HG02588 (cell line): Measurements from ENCODE around the gene PLAC8.
"Not testable (repeated sequence)": the region's sequence is repeated elsewhere in the genome, so short reads cannot be mapped to it uniquely, and the experiment has no call there.

Experiments
- ATAC-seq: cut with Tn5 transposase; IDR thresholded peaks from one replicate; pipeline ENCODE4 v1.9.1; 2021; ENCODE audit warnings: mild to moderate bottlenecking, moderate library complexity; ENCODE audit not compliant: unreplicated experiment

Gene PLAC8, protein sequence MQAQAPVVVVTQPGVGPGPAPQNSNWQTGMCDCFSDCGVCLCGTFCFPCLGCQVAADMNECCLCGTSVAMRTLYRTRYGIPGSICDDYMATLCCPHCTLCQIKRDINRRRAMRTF

DNA sequence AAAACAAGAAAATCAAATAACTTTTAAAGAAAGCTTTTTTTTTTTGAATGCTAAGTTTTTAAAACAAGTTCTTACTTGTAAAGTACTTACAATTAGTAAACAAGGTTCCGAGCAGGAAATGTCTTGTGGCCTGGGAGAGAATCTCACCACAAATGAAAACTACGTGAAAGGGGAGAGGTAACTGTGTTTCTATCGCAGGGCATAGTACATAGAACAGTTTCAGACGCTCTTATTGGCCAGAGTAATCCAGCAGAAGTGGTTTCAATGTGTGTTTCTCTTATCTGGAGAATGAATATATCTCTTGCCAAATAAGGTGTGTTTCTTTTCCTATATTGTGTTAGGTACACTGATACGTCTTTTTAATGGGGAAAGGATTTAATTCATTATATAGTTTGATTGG is at the start of gene PLAC8:
Gene PLAC8 (minus strand): TSS at position 154 of the 400 bp plus-strand sequence. CDS start 6,808 bp downstream, outside the sequence.
- peak; percentile 40 for ATAC-seq

DNA sequence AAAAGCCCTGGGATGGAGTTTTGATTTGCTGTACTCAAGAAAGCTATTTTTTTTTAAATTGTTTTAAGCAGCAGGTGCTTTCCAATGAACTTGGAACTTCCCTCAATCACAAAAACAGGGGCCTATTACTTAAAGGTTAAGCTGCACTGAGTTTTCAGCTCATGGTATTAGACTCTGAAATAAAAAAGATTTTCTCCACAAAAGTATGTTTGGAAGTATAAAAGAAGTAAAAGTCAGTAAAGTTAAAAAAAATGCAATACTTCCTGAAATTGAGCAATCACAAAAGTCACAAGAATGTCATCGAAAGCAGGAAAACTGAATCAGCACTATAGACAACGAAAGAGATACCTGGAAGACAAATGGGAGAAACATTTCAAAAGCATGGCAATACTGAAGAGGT is 38.9 kb upstream of the PLAC8 start:
- no peak for ATAC-seq

DNA sequence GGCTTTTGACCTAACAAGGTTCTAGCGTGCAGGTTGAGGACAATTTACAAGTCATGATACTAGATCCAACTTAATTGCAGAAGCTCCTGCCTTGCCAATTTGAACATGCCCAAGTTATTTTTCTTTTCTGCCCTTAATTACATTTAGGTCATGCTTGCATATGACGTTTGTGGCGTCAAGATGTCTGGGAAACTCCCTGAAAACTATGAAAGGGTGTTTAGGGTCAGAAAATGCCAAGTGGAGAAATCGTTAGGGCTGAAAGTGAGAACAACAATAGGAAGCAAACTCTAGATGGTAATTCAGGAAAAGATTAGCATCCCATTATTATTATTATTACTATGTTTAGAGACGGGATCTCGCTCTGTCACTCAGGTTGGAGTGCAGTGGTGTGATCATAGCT is 38.2 kb upstream of the PLAC8 start:
- ATAC-seq = no peak

DNA sequence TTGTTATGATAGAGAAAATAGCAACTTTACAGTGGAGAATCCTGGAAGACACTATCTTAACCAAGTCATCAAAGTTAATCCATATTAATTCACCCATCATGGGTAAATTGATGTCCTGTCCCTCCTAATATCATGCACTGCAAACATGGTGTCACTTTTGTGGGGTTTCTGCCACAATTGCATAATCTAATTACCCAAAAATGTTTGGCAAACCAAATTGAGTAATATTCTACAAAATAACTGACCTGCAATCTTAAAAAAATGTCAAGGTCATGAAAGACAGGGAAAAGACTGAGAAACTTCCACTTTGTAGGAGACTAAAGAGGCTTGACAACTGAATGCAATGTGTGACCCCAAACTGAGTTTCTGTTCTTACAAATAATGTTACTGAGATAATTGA is 37.1 kb upstream of the PLAC8 start:
- no peak for ATAC-seq

DNA sequence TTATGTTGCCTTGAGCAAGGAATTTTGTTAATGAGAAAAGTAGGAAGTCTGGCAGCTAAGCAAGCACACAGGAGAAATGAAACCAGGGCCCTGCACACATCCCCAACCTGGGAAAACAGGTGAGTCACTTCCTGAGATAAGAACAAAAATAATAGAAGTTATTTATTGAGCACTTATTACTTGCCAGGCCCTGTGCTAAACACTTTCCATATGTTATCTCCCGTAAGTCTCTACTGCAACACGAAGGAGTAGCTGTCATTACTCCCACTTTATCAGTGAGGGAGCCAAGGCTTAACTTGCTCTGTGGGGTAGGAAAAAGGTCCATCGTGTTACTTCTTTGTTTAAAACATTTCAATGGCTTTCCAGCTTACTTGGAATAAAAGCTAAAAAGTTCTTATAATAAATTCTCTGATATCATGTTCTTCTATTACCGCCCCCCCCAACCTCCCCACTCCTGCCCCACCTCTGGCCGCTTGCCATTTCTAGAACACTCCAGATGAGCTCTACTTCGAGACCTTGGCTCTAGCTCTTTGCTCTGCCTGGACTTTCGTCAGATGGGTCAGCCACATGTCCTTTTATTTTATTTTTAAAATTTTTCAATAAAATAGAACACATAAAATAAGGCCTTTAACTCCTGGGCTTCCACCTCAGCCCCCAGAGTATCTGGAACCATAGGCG is 36.3 kb upstream of the PLAC8 start:
- ATAC-seq = no peak

DNA sequence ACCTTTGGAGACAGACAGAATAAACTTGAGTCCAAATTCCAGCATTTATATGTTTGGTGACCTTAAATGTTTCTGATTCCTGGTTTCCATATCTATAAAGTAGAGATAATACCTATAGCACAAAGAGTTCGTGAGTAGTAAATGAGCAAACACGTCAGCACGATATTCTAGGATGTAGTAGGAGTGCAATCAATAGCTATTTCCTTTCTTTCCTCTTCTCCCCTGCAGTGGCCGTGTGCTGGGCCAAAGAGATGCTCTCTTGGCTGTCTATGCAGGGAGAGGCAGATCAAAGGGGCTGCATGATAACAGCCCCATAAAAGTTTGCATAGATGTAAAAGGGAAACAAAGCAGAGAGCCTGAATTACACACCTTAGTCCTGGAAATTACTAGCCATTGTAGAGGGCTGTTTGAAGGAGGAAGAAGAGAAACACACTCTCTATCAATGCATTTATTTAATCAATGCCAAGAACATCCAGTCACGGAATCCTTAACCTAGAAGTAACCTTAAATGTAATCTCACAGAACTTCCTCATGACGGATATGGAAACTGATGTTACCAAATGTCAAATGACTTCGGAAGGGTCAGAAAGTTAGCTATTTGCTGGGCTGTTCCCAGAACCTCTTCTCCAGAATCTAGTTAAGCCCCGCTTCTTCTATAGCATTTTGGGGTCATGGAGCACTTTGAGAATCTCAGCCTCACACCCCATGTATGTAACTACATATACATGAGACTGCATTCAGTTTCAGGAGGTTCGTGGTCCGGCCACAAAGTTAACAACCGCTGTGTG is 35.5 kb upstream of the PLAC8 start:
- no peak for ATAC-seq

DNA sequence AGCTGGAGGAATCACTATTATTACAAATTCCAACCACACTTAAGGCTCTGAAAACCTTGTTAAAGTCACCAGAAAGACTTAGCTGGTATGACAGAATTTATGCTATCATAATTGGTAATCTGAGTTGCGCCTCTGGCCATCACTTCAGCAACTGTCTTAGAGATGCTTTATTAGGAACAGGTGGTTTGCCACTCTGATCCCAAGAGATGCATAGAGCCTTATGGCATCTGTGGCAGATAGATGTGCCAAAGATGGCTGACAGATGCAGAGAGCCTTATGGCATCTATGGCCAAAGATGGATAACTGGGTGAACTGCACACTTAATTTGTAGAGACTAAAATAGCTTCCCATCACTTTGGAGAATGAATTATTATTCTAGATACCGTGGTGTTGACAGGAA is 32.3 kb upstream of the PLAC8 start:
- no peak for ATAC-seq

DNA sequence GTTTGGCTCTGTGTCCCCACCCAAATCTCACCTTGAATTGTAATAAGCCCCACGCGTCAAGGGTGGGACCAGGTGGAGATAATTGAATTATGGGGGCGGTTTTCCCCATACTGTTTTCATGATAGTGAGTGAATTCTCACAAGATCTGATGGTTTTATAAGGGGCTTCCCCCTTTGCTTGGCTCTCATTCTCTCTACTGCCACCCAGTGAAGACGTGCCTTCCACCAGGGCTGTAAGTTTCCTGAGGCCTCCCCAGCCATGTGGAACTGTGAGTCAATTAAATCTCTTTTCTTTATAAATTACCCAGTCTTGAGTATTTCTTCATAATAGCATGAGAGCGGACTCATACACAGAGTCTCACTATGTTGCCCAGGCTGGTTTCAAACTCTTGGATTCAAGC is 31.2 kb upstream of the PLAC8 start:
- ATAC-seq = not testable (repeated sequence)

DNA sequence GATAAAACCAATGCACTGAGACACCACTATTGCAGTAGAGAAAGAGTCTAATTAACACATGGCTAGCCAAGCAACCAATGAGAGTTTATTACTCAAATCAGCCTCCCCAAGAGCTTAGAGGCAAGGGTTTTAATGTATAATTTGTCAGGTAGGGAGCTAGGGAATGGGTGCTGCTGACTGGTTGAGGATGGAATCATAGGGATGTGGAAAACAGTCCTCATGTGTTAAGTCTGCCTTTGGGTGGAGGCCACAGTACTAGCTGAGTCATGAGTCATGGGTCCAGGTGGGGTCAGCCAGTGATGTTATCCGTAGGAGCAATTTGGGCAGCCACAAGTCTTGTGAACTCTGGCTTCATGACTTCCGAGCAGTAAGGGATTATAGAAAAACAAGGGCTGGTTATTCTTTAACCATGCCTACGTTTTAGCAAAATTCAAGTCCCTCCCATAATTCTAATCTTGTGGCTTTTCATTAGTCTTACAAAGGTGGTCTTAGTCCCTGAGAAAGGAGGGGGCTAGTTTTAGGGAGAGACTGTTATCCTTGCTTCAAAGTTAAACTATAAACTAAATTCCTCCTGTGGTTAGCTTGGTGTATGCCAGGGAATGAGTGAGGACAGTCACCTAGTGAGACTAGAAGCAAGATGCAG is 25.1 kb upstream of the PLAC8 start:
- ATAC-seq = no peak

DNA sequence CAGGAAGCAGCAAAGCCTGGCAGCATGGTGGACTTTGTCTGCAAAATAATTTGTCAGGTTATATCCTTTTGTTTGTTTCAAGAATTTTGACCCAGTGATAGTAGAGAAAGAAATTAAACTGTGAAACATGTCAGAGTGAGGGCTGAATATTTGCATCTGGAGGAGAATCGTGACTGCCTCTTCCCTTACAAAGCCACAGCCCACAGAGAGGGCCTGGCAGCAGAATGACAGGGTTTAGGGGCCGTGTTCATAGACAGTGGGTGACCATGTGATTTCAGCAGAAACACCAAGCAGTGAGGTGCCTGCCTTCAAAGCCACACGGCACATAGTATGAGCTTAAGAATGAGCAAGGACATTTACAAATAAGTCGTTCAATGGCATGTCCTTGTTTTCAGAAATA is 24.4 kb upstream of the PLAC8 start:
- no peak for ATAC-seq

DNA sequence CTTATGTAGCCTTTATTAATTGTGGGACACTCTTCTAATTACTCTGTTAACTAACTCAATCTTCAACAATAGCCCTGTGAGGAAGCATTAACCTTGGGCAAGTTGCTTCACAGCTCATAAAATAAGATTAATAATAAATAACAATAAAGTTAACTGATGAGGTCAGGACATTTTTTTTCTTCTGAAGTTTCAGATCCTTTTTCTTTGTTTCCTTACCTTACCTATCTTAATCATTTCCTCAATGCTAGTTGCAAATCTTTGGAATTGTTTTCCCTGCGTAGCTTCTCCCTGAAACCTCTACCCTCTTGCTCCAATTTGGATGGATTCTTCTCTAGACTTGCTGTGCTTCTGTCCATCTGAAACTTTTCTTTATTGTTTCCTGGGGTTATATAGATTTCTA is 17.5 kb upstream of the PLAC8 start:
- no peak for ATAC-seq

DNA sequence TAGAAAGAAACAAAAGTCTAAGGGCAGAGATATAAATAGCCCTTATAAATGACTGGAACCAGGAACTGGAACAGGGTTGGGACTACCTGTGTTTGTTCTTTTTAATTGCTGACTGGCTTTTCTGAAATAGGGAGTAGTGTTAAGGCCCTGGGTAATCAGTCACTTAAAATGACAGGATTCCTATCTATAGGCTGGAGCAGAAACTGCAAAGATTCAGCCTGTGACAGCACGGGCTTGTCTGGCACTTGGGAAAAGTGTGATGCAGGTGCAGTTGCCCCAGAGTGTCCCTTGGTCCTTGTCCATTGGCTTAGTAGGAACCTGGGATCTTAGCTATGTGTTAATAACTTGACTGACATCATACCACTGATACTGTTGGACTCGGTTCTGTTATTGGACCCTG is 14.7 kb upstream of the PLAC8 start:
- ATAC-seq = no peak

DNA sequence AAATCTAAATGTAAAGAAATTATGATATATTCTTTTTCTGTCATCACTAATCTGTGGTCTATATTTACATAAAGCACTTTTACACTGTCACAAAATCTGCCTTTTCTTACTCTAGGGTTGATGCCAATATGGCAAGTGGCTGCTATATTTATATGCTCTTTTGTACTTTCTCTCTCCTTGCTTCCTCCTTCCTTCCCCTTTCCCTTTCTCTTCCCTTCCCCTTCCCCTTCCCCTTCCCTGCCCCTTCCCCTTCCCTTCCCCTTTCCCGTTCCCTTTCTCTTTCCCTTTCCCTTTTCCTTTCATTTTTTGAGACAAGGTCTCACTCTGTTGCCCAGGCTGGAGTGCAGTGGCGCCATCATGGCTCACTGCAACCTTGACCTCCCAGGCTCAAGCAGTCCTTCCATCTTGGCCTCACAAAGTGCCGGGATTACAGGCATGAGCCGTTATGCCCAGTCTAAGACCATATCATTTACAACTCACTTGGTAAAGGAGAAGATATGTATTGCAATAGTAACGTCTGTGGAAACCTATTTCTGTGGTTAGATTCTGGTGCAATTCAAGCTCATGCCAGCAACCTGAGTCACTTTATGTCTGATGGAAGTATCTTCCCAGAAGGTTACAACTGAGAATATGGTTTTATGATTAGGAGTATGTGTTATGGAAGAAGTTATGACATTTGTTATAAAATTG is 13.9 kb upstream of the PLAC8 start:
- no peak for ATAC-seq

DNA sequence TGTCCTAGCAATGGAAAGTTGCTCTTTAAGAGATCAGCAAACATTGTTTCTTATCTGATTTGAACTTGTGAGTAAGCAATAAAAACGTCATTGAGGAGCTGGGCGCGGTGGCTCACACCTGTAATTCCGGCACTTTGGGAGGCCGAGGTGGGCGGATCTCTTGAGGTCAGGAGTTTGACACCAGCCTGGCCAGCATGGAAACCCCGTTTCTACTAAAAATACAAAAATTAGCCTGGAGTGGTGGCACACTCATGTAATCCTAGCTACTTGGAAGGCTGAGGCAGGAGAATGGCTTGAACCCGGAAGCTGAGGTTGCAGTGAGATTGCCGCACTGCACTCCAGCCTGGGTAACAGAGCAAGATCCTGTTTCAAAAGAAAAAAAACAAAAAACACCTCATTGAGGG is 11.2 kb upstream of the PLAC8 start:
- no peak for ATAC-seq

DNA sequence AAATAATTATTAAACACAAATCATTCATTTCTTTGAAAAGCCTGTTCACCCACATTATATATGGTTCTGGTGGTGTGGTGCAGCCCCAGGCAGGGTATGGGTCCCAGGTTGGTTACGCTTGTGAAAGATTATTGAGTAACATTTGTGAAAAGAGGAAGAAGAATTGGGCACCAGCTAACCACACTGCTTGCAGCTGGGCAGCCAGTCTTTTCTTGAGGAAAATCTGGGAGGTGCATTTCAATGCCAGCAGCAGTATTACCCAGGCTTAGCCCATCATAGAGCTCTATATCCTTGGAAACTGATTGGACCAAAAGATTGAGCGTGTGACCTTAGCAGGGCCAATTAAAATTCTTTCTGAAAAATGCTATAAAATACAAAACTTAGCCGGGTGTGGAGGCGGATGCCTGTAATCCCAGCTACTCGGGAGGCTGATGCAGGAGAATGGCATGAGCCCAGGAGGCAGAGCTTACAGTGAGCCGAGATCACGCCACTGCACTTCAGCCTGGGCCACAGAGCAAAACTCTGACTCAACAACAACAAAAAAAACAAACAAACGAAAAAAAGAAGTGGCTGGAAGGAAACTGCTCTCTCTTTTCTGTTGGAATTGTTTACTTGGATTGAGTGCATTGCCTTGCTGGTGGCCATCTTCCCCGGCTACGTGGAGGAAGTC is 9.7 kb upstream of the PLAC8 start:
- ATAC-seq = no peak

DNA sequence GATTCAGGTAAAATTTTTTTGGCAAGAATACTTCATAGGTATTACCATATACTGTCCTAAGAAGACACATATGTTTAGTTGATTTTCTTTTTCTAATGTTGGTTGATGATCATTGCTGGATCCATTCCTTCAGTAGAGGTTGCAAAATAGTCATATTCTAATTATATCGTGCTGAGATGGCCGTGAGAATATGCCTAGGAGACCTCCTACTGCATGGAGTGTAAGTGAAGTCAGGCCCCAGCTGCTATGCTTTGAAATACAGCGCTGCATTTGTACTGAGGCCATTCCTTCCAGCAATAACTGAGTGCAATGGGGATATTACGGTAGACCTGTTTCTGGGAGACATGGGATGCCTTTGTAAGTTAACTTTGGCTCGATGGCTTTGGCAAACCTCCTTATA is 6.7 kb upstream of the PLAC8 start:
- no peak for ATAC-seq

DNA sequence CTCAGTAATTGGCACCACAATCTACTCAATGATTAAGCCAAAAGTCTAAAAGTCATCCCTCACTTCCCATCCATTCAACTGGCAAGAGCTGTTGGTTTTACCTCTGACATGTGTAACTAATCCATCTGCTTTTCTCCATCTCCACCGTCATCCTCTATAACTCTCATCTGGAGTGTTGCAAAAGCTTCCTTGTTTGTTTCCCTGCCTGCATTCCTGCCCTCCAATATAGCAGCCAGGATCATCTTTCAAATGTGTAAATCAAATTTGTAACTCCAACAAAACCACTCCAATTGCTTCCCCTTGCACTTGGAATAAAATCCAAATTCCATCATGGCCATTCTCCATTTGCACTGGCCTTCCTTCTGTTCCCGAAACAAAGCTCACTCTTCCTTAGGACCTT is 4.3 kb upstream of the PLAC8 start:
- ATAC-seq = no peak

DNA sequence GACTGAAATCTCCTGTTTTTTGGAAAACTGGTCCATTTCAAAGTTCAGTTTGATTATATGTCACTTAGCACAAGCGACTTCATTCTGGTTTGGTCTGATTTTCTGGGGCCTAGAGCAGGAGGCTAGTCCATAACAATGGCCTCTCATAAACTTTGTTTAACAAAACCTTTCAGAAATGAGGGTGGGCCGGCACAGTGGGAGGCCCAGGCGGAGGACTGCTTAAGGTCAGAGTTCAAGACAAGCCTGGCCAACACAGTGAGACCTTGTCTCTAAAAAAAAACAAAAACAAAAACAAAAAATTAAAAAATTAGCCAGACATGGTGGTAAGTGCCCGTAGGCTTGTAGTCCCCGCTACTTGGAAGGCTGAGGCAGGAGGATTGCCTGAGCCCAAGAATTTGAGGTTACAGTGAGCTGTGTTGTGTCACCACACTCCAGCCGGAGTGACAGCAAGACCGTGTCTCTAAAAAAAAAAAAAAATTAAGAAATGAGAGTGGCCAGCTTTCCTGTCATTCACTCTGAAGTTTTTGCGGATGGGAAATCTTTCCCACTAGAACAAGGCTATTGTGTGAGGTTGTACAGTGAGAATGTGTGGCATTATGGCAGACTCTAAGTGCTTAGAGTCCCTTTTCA is 1.2 kb upstream of the PLAC8 start:
- ATAC-seq = no peak

DNA sequence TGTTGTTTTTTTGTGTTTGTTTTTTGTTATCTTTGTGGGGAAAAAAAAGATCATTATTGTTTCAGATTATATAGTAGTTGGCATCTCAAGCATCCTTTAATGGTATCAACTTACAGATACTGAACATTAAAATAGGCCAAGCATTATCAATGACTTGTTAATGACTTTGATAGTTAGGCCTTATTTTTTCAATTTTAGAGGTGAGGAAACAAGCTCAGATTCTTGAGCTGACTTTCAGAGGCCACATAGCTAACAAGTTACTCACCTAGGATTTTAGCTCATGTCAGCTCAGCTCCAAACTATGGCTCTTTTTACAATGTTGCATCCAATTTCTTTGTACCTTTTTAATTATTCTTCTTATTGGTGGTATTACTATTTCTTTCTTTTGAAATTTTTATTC is 471 bp upstream of the PLAC8 start:
- ATAC-seq = no peak

DNA sequence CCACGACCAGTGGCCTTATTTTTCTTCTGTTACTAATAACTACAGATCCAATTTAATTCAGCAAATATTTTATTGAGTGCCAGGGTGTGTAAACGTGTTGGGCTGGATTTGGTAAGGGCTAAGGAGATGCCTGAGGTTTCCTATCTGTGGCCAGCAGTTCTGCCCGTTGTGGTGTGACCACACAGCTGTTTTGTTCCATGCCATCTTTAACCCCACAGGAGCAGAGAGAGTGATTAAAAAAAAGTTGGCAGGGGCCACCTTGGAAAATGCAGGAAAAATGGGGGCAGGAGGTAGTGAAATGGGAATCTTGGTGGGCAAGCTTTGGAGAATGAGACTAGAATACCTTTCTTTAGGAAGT is 1.1 kb downstream of the PLAC8 start:
- ATAC-seq = no peak
